ENCODE measurements around the gene EAF1.

- TF ChIP-seq, protein P1, sequence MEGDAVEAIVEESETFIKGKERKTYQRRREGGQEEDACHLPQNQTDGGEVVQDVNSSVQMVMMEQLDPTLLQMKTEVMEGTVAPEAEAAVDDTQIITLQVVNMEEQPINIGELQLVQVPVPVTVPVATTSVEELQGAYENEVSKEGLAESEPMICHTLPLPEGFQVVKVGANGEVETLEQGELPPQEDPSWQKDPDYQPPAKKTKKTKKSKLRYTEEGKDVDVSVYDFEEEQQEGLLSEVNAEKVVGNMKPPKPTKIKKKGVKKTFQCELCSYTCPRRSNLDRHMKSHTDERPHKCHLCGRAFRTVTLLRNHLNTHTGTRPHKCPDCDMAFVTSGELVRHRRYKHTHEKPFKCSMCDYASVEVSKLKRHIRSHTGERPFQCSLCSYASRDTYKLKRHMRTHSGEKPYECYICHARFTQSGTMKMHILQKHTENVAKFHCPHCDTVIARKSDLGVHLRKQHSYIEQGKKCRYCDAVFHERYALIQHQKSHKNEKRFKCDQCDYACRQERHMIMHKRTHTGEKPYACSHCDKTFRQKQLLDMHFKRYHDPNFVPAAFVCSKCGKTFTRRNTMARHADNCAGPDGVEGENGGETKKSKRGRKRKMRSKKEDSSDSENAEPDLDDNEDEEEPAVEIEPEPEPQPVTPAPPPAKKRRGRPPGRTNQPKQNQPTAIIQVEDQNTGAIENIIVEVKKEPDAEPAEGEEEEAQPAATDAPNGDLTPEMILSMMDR (IDR thresholded peaks at IDR 0.05), result no peak
- TF ChIP-seq POLR2A (IDR thresholded peaks at IDR 0.05), result no peak
Observed at GRCh38 chr3:15385901-15386653, 41.3 kb upstream of the EAF1 start.

Data from adrenal gland (tissue), 5 donors.